HepG2 (cell line): Measurements from ENCODE around the gene IGF2BP3. TPM values are rescaled to one million over a fixed set of nuclear protein-coding genes. Genes with fewer than 3 reads are reported as not detected.

Experiments used
- ATAC-seq: fragments of 200-7000 bp; cut with Tn5 transposase; 3 replicates; pipeline ENCODE4 v1.9.1; 2020; ENCODE audit warnings: mild to moderate bottlenecking, moderate library complexity
- BruUV-seq: library from RNA; stranded (reverse); fragments of 400-500 nt; replicated peaks from 2 replicates; lab custom pipeline; 2021; lab: Mats Ljungman, UMichigan
- CTCF ChIA-PET: fragments of 300-600 bp; formaldehyde crosslinking; extraction: SDS; loops from one replicate; lab custom pipeline; 2021; ENCODE audit warnings: low total read pairs, inconsistent platforms, low intra/inter-chr PET ratio; lab: Yijun Ruan, JAX
- POLR2A ChIA-PET: fragments of 350-600 bp; sonication (Branson Sonifier 250); formaldehyde crosslinking; loops from one replicate; lab custom pipeline; 2020; ENCODE audit warnings: antibody characterized with exemption, inconsistent platforms; lab: Yijun Ruan, JAX
- DNase-seq: peaks from one replicate; pipeline ENCODE4 v3.0.0-alpha.2; 2015; ENCODE audit warnings: low spot score
- FAIRE-seq: peaks from 3 replicates; lab custom pipeline; 2011; peaks lifted over from hg19 to GRCh38; lab: Jason Lieb, UNC
- H2AFZ ChIP-seq: one replicate; pipeline ENCODE4 v1.6.1; 2011; ENCODE audit warnings: low read length, inconsistent platforms
- H3K27ac ChIP-seq: fragments of 300-600 bp; 3 replicates; pipeline ENCODE4 v1.8.0; 2011; ENCODE audit warnings: mixed run types, mild to moderate bottlenecking, mixed read lengths, low read length, inconsistent platforms; ENCODE audit not compliant: insufficient read depth; ENCODE audit errors: extremely low read length
- H3K27me3 ChIP-seq, 2 experiments: fragments of 200-600 bp in 1 of 2; 2 replicates in 1 of 2; 3 replicates in 1 of 2; pipeline versions ENCODE4 v1.6.0 to v1.8.0; 2011; ENCODE audit warnings: low read length in 2 of 2, mild to moderate bottlenecking in 2 of 2, moderate library complexity in 2 of 2, inconsistent platforms in 1 of 2; ENCODE audit not compliant: insufficient read depth in 2 of 2, control insufficient read depth in 1 of 2
- H3K36me3 ChIP-seq, 2 experiments: fragments of 200-600 bp in 1 of 2; replicated peaks in 1 of 2; 2 replicates in 1 of 2; 3 replicates in 1 of 2; pipeline versions ENCODE4 v1.5.1 to v1.8.0; 2011; ENCODE audit warnings: low read length in 2 of 2, inconsistent platforms in 1 of 2; ENCODE audit not compliant: insufficient read depth in 2 of 2, control insufficient read depth in 1 of 2
- H3K4me1 ChIP-seq: 2 replicates; pipeline ENCODE4 v1.5.1; 2012; ENCODE audit warnings: low read length, inconsistent platforms; ENCODE audit not compliant: insufficient read depth
- H3K4me2 ChIP-seq: 2 replicates; pipeline ENCODE4 v1.6.0; 2011; ENCODE audit warnings: low read depth, low read length, inconsistent platforms
- H3K4me3 ChIP-seq, 3 experiments: fragments of 200-600 bp in 1 of 3; sonication (generic), shearing (Covaris generic) in 1 of 3; replicated peaks in 1 of 3; 2 replicates each; pipeline ENCODE4 v1.5.1; 2011 to 2016; ENCODE audit warnings: low read length in 3 of 3, inconsistent platforms in 2 of 3, low read depth in 2 of 3, mild to moderate bottlenecking in 2 of 3, control low read depth in 1 of 3, mixed read lengths in 1 of 3; ENCODE audit not compliant: insufficient read depth in 1 of 3
- H3K79me2 ChIP-seq: one replicate; pipeline ENCODE4 v1.6.1; 2011; ENCODE audit warnings: low read length, inconsistent platforms; ENCODE audit not compliant: insufficient read depth
- H3K9ac ChIP-seq: 2 replicates; pipeline ENCODE4 v1.6.0; 2011; ENCODE audit warnings: mild to moderate bottlenecking, low read depth, low read length, inconsistent platforms; ENCODE audit not compliant: insufficient read depth
- H3K9me3 ChIP-seq: 2 replicates; pipeline ENCODE4 v1.5.1; 2012; ENCODE audit warnings: mild to moderate bottlenecking, low read length
- H4K20me1 ChIP-seq: 2 replicates; pipeline ENCODE4 v1.6.0; 2011; ENCODE audit warnings: inconsistent platforms, mild to moderate bottlenecking, low read length, moderate library complexity; ENCODE audit not compliant: insufficient read depth
- CTCF ChIP-seq: sonication (generic); formaldehyde crosslinking; IDR thresholded peaks from 2 replicates; pipeline ENCODE4 v1.5.0; 2020; ENCODE audit warnings: mild to moderate bottlenecking, missing genetic modification reagents, moderate library complexity
- FOSL2 ChIP-seq: sonication (generic); formaldehyde crosslinking; IDR thresholded peaks from 2 replicates; pipeline ENCODE4 v1.4.0; 2020; ENCODE audit warnings: missing genetic modification reagents
- HNRNPUL1 ChIP-seq: fragments of 200-400 bp; formaldehyde crosslinking; IDR thresholded peaks from 2 replicates; pipeline ENCODE4 v1.6.1; 2017; ENCODE audit warnings: low read depth, mild to moderate bottlenecking, low read length, moderate library complexity
- HOXA7 ChIP-seq: sonication (generic); formaldehyde crosslinking; IDR thresholded peaks from 2 replicates; pipeline ENCODE4 v1.8.1; 2022; ENCODE audit warnings: mild to moderate bottlenecking, missing genetic modification reagents, moderate library complexity
- KDM5A ChIP-seq: fragments of 200-600 bp; sonication (generic); IDR thresholded peaks from 2 replicates; pipeline ENCODE4 v1.7.0; 2018; ENCODE audit warnings: antibody characterized with exemption, mild to moderate bottlenecking, low read length, borderline replicate concordance
- NRL ChIP-seq: sonication (generic); formaldehyde crosslinking; IDR thresholded peaks from 2 replicates; pipeline ENCODE4 v1.5.0; 2020; ENCODE audit warnings: missing genetic modification reagents, mild to moderate bottlenecking, moderate library complexity, borderline replicate concordance
- PBX2 ChIP-seq: IDR thresholded peaks from 2 replicates; pipeline ENCODE4 v1.6.1; 2016; ENCODE audit warnings: control low read depth
- REL ChIP-seq: sonication (generic); formaldehyde crosslinking; conservative IDR thresholded peaks from 2 replicates; pipeline ENCODE4 v1.8.0; 2022; ENCODE audit warnings: mild to moderate bottlenecking, missing genetic modification reagents, moderate library complexity
- STAG1 ChIP-seq: sonication (generic); formaldehyde crosslinking; IDR thresholded peaks from 2 replicates; pipeline ENCODE4 v1.4.0; 2020; ENCODE audit warnings: missing genetic modification reagents
- ZBTB43 ChIP-seq: sonication (generic); formaldehyde crosslinking; conservative IDR thresholded peaks from 2 replicates; pipeline ENCODE4 v1.4.0; 2020; ENCODE audit warnings: missing genetic modification reagents
- ZNF160 ChIP-seq: sonication (generic); formaldehyde crosslinking; IDR thresholded peaks from 2 replicates; pipeline ENCODE4 v1.8.0; 2022; ENCODE audit warnings: mild to moderate bottlenecking, inconsistent platforms, missing genetic modification reagents
- ZNF598 ChIP-seq: sonication (generic); formaldehyde crosslinking; IDR thresholded peaks from 2 replicates; pipeline ENCODE4 v1.5.1; 2020; ENCODE audit warnings: mild to moderate bottlenecking, missing genetic modification reagents, borderline replicate concordance
- ZNF737 ChIP-seq: sonication (generic); formaldehyde crosslinking; IDR thresholded peaks from 2 replicates; pipeline ENCODE4 v1.5.0; 2020; ENCODE audit warnings: missing genetic modification reagents, mild to moderate bottlenecking, borderline replicate concordance
- ZNF749 ChIP-seq: sonication (generic); formaldehyde crosslinking; IDR thresholded peaks from 2 replicates; pipeline ENCODE4 v1.8.0; 2022; ENCODE audit warnings: mild to moderate bottlenecking, missing genetic modification reagents, moderate library complexity, borderline replicate concordance
- ZNF75D ChIP-seq: sonication (generic); formaldehyde crosslinking; IDR thresholded peaks from 2 replicates; pipeline ENCODE4 v1.8.1; 2023; ENCODE audit warnings: missing genetic modification reagents, mild to moderate bottlenecking, borderline replicate concordance
- WGBS: methylation state at CpG from one replicate; pipeline ENCODE4 v1.1.6; 2017; ENCODE audit warnings: low lambda C conversion rate; 5-methylcytosine and 5-hydroxymethylcytosine counted together
- in situ Hi-C: cut with HindIII; loops from 2 replicates; pipeline ENCODE4 v1.10.0; 2017; ENCODE audit warnings: low pct_unique_long_range_greater_than_20kb; ENCODE audit not compliant: extremely low pct_ligation_motif_present
- intact Hi-C: fragments of 100-400 bp; cut with micrococcal nuclease; formaldehyde crosslinking; loops from one replicate; pipeline ENCODE4 v1.10.0; 2022; ENCODE audit not compliant: unreplicated experiment
- polyA plus RNA-seq, 8 experiments: library from polyadenylated mRNA; depleted of rRNA in 3 of 8; stranded (reverse) in 7 of 8; unstranded in 1 of 8; fragments of >200 nt; fragmentation: Illumina TruSeq in 4 of 8; extraction: Trizol in 4 of 8; gene quantifications; 2 replicates each; pipeline versions ENCODE4 v1.2.1 to v1.2.3, GENCODE V29; 2011 to 2016; ENCODE audit warnings: low read depth in 4 of 8, missing spikeins in 1 of 8, mixed read lengths in 1 of 8; ENCODE audit not compliant: insufficient read depth in 1 of 8
- total RNA-seq, 5 experiments: library from RNA; depleted of rRNA; stranded (reverse); fragments of >200 nt; fragmentation: Illumina TruSeq; extraction: Trizol; gene quantifications; 2 replicates each; pipeline ENCODE4 v1.2.3, GENCODE V29; 2016; ENCODE audit warnings: low read depth in 1 of 5

IGF2BP3 gene
- total and polyA plus RNA-seq, 2 of the 13 experiments (the other 11 are each of a cell fraction or from before 2014, with no cell fraction given): 37.7 to 39.5 TPM

GRCh38 chr7:23462846-23463245 lies 7.4 kb downstream of the IGF2BP3 start:
- ATAC-seq (no peak), DNase-seq (no peak), FAIRE-seq (peak; percentile 12)
- intact Hi-C loops: loop anchor here (2.0 kb wide), 1 partner anchor 14 kb away; no protein-coding TSS in a partner anchor
- H3K4me2 ChIP-seq: no peak overlapping the region
- H2AFZ ChIP-seq: no peak overlapping the region
- H3K27ac ChIP-seq: no peak overlapping the region
- H3K27me3 ChIP-seq: no peaks in the 10 kb centered on the region; a peak in 1 of 5 replicates
- CTCF ChIA-PET: interaction anchor here (0.9 to 1.4 kb wide), 2 partner anchors 32 to 185 kb away, joined by 3 to 4 read pairs; no protein-coding TSS in a partner anchor
- WGBS: 86% methylated on average over 2 of the region's 2 CpGs
- H3K9ac ChIP-seq: no peak overlapping the region
- H3K4me3 ChIP-seq: no peak overlapping the region
- POLR2A ChIA-PET: interaction anchor here (0.7 to 2.3 kb wide), 3 partner anchors 9 to 170 kb away, joined by 3 to 5 read pairs (median 4); no protein-coding TSS in a partner anchor
- peaks cover 5 to 33% of the 10 kb centered on the region in 2 experiments; a peak in 4 of 5 replicates for H3K36me3 ChIP-seq
- peaks cover 96% of the 10 kb centered on the region for H3K79me2 ChIP-seq
- H3K4me1 ChIP-seq: peaks cover 66% of the 10 kb centered on the region
- BruUV-seq: no TSS peak
- H4K20me1 ChIP-seq: peaks cover 49% of the 10 kb centered on the region
- in situ Hi-C loops: no loop called here
- H3K9me3 ChIP-seq: no peaks in the 10 kb centered on the region
- TF ChIP-seq CTCF: peak; percentile 50
- TF ChIP-seq REL: no peak
- peak; percentile 47 for TF ChIP-seq STAG1

- no TSS peak for BruUV-seq
- TF ChIP-seq ZNF598 (CRISPR knock-in tag): no peak
- no peak for TF ChIP-seq KDM5A
- no peak for TF ChIP-seq NRL
- TF ChIP-seq ZNF737 (CRISPR knock-in tag): no peak
- TF ChIP-seq ZNF160 (CRISPR knock-in tag): no peak
- no peak for TF ChIP-seq FOSL2 (CRISPR knock-in tag)
- no peak for TF ChIP-seq ZNF749 (CRISPR knock-in tag)
- no peak for TF ChIP-seq PBX2 (CRISPR knock-in tag)
- no peak for TF ChIP-seq ZBTB43 (CRISPR knock-in tag)
- TF ChIP-seq HOXA7 (CRISPR knock-in tag): no peak
- TF ChIP-seq HNRNPUL1: no peak
- no peak for TF ChIP-seq ZNF75D (CRISPR knock-in tag)
Observed at GRCh38 chr7:23458044-23458443, 12.2 kb downstream of the IGF2BP3 start.

More at GRCh38 chr7:23458044-23458443, 12.2 kb downstream of the IGF2BP3 start:
- DNase-seq (no peak), FAIRE-seq (no peak), ATAC-seq (no peak)
- H2AFZ ChIP-seq: no peak overlapping the region
- peaks cover 33% of the 10 kb centered on the region for H4K20me1 ChIP-seq
- POLR2A ChIA-PET: interaction anchor here (1.2 kb wide), 1 partner anchor 10 kb away, joined by 5 read pairs; no protein-coding TSS in a partner anchor
- WGBS: 92% methylated on average over 3 of the region's 3 CpGs
- H3K27me3 ChIP-seq: no peaks in the 10 kb centered on the region
- H3K4me3 ChIP-seq: no peak overlapping the region
- CTCF ChIA-PET: no interaction called here
- in situ Hi-C loops: no loop called here
- no peak overlapping the region for H3K27ac ChIP-seq
- no peak overlapping the region for H3K4me2 ChIP-seq
- H3K9ac ChIP-seq: no peak overlapping the region
- H3K36me3 ChIP-seq: peaks cover 10 to 56% of the 10 kb centered on the region in 2 experiments
- intact Hi-C loops: no loop called here
- H3K4me1 ChIP-seq: peaks cover 25% of the 10 kb centered on the region
- H3K9me3 ChIP-seq: no peaks in the 10 kb centered on the region
- H3K79me2 ChIP-seq: peaks cover 97% of the 10 kb centered on the region
